Suppressor macrophage (primary cell): ENCODE measurements around the gene CACNA1G.
A peak's percentile ranks its signal among the peaks of the same experiment; 100 is the strongest.

Experiments used
- DNase-seq, 4 experiments: peaks; one replicate each; pipeline ENCODE4 v3.0.0-alpha.2; 2020 to 2022

Gene CACNA1G

DNA sequence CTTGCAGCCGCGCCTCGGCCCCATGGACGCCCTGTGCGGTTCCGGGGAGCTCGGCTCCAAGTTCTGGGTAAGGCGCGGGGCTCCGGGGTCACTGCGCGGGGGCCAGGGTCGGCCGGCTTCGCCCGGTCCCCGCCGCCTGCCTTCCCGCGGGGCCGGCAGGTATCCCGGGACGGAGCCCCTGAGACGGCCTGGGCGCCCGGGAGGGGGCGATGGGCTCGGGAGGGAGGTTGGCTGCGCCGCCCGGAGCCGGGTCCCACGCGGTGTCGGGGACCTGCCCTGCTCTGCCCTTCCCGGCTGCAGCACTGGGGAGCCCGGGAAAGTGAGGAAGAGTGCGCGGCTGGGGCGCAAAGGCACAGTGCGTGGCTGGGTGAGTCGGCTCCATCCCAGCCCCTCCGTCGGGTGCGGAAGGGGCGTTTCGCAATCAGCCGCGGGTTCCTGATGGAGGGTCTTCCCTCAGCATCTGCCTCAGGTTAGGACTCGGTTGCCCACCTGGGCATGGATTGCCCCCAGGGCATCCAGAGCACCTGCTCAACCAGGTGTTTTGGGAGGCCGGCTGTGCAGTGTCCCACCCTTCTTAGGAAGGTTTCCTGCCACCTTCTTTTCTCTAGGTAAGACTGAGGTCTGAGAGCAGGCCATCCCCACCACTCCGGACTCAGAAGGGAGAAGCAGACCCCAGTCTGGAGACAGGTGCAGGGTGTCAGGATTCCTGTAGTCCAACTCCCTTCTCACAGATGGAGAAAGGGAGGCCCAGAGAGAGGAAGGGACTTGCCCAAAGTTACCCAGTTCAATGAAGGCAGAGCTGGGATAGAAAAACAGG lies 74.6 kb downstream of the CACNA1G start:
- DNase-seq = peak in 3 of 4 experiments; percentile 35 to 60 (median 51)

DNA sequence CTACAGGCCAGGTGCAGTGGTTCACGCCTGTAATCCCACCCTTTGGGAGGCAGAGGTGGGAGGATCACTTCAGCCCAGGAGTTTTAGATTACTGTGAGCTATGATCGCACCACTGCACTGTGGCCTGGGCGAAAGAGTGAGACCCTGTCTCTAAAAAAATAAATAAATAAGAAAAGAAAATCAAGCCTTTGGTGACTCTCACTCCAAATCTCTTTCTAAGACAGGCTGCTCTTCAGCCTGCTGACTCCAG lies 75.1 kb downstream of the CACNA1G start:
- DNase-seq = no peak

DNA sequence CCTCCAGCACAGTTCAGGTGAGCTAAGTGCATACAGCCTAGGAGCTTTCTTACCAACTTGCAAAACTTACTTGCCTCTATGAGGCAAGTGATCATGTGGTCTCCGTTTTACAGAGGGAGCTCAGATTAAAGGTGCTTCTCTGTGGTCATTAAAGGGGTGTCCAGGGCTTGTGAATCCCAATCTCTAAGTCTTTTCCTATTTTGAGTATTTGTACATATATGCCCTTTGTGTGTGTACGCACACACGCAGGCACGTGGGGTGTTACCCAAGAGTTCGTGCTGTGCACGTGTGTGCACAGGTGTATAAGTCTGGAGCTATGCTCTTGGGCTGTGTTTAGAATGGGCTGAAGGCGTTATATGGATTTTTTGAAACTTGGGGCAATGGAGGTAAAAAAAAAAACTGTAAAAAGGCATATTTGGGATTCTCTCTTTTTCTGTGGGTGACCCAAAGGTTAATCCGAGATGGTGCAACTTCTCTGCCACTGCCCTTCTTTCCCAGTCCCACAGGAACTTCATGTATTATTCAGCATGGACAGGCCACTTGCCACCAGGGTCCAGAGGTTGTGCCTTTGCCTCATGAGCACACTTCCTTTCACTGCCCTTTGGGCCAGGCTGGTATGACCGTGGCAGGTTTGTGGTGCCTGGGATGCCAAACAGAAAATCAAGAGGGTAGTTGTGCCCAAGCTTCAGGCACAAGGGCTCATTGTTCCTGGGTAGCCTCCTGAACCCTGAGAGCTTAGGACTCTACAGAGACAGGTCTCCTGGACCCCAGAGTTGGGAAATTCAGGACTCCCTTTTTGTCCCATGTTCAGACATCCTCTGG lies 75.7 kb downstream of the CACNA1G start:
- DNase-seq = peak in 1 of 4 experiments; percentile 28

DNA sequence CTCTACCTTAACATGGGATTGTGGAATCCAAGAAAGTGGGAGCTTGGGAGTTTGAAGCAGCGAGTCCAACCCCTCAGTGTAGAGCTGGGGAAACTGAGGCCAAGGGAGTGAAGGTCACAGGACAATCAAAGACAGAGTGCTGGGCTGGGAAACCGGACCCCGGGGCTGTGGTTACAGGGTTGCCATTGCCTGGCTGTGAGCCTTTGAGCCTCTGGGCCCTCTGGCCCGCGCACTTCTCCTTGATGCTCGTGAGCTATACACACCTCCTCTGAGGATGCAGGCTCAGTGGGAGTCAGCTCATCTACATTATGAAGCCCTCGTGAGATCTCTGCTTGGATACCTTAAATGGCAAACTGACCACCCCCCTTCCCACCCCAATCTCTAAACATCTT lies 76.3 kb downstream of the CACNA1G start:
- DNase-seq = peak in 1 of 4 experiments; percentile 3

DNA sequence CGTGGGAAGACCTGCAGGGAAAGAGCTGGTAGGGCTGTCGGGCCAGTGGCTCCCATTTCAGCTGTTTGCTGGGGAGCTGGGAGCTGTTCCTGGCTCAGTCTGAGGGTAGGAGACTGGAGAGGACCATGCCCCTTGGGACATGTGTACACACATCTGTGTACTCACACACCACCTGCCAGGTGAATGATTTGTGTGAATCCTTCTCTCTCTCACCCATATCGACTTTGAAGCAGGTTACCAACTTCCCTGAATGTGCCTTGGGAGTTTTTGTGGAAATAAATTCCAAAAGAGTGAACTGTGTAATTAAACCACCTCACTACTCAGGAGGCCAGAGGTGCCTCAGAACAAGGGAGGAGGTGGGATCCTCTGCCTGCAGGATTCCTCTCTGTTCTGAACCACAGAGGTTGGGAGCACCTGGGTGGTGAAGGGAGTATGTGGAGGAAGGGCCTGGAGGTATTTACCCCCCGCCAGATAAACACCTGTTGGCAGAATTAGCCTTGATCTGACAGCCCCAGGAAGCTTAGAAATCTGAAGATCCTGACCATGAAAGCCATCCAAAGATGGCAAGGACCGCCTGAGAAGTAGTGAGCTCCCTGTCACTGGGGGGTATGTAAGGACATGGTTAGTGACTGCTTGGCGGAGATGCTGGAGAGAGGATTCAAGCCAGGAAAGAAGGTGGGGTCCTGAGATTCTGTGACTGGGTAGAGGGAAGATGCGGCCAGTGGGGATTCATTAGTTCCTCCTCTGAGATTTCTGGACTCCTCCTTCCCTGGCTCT lies 77.5 kb downstream of the CACNA1G start:
- DNase-seq = no peak

DNA sequence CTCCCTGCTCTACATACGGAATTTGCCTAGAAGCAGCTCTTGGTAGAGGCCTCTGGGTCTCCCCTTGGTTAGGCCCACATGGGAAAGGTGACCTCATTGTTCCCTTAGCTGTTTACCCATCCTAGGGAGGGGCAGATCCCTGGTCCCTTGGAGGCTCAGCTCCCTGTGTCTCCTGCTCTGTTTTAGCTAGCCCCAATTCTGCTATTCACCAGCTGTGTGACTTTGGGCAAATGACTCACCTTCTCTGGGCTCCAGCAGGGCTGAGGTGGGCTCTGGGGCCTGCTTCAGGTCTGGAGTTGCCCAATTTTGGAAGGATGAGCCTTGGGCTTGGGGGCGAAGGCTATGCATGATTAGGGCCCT lies 78.1 kb downstream of the CACNA1G start:
- peak in 2 of 4 experiments; percentile 29 to 35 for DNase-seq

DNA sequence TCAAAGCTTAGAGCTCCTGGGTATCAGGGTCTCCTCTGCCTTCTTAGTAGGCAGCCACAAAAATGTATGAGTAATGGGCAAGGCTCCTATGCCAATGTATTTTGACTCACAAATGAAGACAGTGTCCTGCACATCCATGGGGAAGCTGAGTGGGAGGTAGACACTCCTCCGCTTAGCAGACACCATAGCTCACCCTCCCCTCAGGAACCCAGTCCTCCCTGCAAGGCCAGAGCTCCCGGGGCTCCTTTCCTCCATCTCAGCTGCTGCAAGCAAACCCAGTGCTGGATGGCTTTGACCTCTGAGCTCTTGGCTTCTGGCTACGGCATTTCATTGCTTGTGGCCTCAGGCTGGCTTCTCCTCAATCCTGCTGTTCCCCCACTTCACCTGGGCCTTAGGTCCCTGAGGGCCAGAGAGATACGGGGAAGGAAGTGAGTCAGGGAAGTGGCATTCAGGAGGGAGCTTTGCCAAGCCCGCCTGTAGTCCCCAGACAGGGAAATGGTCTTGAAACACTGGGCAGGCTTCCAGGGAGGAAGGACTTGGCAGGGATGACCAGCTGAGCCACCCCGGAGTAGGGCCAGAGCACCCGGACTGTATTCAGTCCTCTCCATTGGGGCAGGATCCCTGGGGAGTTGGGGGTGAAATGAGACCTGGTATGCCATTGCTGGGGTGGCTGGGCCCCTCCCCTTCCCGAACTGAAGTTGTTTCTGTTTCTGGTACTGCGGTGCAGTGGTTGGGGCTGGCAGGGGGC lies 78.6 kb downstream of the CACNA1G start:
- peak; percentile 78 to 89 (median 84) for DNase-seq

DNA sequence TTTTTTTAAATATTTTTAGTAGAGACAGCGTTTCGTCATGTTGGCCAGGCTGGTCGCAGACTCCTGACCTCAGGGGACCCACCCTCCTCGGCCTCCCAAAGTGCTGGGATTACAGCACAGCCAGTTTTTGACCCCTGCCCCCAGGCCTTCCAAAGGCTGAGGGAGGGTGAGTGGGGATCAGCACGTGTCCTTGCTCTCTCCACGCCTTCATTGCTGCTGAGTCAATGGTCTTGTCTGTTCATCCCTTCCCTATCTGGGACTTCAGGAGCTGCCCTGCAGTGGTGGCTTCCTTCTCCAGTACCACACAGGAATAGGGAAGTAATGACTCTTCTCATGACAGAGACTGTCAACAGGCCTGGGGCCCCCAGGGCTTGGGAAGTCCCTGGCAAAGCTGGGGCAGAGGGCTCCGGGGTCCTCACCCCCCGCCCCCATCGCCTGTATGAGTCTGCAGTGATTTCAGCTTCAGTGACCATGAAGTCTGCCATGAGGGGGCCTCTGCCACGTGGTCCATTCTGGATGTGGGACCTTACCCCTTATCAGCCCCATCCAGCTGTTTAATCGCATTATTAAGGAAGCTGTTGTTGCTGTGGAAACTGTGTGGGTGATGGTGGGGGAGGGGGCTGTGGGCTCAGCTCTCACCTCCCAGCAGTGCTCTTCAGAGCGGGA lies 80.3 kb downstream of the CACNA1G start:
- DNase-seq = peak; percentile 87 to 94 (median 92)

DNA sequence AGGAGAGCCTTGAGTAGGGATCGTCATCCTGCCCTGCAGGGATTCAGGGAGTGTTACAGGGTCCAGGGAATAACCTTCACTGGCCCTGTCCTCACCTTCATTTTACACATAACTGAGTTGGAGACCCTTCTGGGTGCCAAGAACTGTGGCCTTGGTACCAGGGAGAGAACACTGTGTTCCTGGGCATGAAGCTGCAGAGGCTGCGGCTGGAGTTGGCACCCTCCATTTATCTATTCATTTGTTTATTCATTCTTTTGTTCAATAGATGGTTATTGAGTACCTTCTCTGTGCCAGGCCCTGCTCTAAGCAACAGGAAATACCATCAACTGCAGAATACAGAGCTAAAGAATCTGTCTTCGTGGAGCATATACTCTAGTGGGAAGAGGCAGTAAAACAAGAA lies 80.8 kb downstream of the CACNA1G start:
- DNase-seq = no peak

DNA sequence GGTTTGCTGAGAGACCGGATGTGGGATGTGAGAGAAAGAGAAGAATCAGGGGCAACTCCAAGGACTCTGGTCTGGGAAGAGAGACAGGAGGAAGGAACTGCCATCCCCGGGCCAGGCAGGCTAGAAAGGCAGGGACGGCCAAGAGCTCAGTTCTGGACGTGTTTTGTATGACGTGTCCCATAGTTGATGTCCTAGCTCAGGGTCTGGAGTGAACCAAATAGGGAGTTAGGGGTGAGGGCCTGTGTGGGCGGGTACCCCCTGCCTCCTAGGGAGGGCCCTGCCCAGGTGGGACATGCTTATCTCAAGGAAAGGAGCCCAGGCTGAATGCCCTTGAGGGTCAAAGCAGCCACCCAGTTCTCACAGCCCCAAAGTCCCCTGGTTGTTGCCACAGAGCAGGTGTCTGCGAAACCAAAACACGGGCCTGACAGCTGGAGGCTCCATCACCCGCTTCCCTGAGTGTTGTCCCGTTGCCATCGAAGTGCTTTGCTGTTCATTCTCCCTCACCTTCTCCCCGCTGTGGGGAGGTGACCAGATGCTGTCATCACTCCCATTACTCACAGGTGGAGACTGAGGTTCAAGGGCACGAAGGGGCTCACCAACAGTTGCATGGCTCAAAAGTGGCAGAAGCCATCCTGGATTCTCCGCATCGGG lies 81.7 kb downstream of the CACNA1G start:
- DNase-seq = no peak

DNA sequence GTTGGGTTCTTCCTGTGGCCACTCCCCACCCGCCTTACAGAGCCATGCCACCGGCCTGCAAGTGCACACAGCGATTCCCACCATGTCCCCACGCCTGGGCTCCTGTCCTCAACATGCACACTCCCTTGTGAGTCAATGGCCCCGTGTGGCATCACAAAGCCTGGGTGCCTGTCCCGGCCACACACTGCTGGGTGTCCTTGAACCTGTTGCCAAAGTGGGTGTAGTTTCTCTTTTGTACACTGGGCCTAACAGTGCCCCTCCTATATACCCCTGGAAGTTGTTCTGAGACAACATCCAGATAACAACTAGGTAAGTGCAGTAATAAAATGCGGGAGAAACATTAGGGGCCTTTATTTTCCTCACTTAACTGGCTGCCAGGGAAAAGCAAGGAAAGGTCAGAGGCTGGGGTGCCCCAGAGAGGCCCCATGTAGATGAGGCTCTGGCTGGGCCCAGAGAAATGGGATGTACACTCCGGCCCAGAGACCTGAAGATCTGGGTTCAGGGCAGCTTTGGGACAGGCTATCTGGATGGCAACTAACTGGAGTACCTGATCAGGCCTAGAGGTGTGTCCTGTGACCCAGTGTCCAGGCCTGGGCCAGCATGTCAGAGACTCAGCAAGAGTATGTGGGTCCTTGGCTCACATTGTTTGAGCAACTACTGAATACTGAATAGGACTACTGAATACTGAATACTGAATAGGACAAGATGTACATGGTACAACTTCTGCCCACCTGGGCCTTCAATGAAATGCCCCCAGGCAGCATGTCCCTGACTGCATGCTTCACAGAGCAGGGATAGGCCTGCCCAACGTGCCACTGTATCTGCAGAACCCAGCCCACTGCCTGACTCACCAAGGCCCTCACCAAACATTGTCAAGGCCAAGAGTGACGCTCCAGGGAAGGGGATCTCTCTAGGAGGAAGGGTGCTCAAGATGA lies 82.5 kb downstream of the CACNA1G start:
- DNase-seq = no peak

DNA sequence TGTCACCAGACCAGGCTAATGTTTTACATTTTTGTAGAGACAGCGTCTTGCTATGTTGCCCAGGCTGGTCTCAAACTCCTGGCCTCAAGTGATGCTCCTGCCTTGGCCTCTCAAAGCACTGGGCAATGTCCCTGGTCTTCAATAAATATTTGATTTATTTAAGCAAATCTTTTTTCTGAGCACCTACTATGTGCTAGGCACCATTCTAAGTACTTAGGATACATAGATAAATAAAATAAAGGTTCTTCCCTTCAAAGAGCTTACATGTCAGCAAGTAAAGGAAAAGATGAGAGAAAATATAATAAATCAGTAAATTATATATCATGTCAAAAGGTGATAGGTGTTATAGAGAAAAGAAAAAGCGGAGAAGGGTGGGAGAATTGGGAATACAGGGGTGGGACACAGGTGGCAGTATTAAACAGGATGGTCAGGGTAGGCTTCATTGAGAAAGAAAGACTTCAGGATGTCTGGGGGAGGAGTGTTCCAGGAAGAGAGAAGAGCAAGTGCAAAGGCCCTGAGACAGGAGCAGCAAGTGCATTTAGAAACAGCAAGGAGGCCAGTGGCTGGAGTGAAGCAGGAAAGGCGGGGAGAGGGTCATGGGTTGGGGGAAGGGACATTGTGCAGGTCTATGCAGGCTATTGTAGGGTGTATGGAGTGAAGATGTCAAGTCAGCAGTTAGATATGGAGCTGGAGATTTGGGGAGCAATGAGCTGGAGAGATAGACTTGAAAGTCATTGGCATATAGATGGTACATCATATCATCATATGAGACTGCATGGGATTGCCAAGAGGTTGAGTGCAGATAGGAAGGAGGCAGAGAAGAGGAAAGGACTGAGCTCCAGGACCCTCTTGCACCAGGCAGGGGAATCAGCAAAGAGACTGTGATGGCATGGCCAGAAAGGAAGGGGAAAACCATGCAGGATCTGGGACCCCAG lies 85.5 kb downstream of the CACNA1G start:
- DNase-seq = no peak

DNA sequence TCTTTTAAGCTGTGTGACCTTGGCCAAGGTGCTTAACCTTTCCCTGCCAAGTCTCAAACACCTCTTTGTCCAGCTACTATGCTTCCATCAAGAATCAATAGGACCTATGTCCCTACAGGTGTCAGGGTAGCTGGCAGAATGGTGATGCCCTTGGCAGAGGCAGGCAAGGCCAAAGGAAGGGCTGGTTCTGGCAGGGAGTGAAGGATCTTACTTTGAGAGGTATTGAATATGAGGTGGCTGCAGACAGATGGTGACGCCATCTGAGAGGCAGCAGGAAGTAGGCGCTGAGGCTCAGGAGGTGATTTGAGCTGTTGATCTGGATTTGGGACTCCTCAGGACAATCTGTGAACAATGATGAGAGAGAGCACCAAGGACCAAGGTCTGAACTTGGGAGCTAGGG lies 86.7 kb downstream of the CACNA1G start:
- no peak for DNase-seq

DNA sequence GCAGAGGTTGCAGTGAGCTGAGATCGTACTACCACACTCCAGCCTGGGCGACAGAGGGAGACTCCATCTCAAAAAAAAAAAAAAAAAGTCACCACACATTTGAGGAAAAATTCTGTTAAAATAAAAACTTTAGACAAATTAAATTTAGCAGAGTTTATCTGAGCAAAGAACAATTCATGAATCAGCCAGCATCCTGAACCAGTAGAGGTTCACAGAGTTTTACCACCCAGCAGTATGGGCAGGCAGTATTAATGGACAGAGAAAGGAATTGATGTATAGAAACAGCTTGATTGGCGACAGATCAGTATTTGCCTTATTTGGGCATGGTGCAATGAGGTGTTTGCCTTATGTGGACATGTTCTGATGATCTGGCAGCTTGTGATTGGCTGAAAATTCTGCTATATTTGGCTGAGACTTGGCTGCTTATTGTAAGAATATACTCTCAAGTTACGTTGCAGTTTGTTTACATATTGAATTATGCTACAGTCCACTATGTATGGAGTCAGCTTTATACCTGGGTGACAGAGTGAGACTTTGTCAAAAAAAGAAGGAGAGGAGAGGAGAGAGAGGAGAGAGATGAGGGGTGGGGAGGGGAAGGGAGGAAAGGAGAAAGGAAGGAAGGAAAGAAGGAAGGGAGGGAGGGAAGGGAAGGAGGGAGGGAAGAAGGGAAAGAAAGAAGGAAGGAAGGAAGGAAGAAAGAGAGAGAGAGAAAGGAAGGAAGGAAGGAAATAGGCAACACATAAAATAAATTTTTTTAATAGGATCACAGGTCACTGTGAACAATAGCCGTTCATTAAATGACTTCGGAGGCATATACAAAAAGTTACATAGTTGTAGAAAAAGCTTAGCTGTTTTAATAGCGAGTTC lies 88.8 kb downstream of the CACNA1G start:
- DNase-seq = no peak

DNA sequence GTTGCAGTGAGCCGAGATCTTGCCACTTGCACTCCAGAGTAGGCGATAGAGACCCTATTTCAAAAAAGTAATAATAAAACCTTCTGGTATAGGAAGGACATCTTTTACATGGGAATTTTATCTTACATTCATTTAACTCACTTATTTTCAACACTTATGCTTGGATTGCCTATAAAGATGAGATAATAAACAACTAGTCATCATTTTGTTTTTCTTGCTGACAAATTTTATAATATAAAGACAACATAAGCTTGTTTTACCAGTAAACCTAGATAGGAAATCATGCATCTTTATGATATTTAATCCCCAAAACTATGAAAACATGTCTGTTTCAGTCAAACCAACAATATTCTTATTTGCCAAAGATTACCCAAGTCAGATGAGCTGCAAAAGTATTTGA lies 91.1 kb downstream of the CACNA1G start:
- no peak for DNase-seq

DNA sequence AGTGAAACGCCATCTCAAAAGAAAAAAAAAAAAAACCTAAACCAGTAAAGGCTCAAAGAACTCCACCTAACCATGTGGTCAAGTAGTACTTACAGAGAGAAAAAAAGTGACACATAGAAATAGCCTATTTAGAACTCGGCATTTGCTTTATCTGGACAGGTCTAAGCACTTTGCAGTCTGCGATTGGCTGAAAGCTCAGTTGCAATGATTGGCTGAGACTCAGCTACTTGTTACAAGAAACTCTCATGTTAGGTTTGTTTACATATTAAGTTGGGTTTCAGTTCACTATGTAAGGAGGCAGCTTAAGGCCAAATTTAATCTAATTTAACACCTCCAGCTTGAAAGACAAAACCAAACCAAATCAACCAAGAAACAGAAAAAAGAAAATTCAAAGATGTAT lies 93.2 kb downstream of the CACNA1G start:
- DNase-seq = no peak

DNA sequence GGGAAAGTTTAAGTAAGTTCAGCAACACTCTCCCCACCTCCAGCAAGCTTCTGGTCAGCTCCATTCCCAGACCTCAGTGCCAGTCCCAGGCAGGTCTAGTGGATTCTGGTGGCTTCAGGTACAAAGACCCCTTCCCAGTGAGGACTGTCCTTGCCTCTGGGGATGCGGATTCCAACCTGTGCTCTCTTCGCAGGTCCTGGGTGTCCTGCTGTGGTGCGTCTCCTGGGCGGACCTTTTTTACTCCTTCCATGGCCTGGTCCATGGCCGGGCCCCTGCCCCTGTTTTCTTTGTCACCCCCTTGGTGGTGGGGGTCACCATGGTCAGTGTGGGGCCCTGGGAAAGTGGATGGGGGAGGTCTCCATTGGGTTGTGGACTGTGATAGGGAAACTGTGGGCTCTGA lies 96.0 kb downstream of the CACNA1G start:
- no peak for DNase-seq

DNA sequence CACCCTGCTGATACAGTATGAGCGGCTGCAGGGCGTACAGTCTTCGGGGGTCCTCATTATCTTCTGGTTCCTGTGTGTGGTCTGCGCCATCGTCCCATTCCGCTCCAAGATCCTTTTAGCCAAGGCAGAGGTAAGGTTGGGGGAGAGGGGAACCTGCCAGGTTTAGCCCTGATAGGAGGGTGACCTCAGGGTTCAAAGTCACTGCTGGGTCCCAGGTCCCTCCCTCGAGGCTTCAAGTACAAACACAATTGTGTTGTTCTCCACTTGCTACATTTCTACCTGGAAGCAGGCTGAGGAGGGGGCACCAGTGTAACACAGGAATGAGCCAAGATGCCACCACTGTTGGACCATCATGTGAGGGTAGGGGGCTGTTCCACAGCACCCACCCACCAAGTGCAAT lies 96.5 kb downstream of the CACNA1G start:
- DNase-seq = no peak
